CD4-positive, alpha-beta T cell (primary cell): ENCODE results near the gene ACVR1B. TPM values are rescaled to one million over a fixed set of nuclear protein-coding genes. Genes with fewer than 3 reads are reported as not detected.

Experiments
- ATAC-seq: fragments of 200-7000 bp; cut with Tn5 transposase; one replicate; pipeline ENCODE4 v1.10.0; 2022; ENCODE audit warnings: mild to moderate bottlenecking; ENCODE audit not compliant: poor library complexity
- CTCF ChIA-PET: fragments of 350-600 bp; sonication (Branson Sonifier 250); formaldehyde crosslinking; loops from one replicate; lab custom pipeline; 2021; ENCODE audit warnings: antibody characterized with exemption, inconsistent platforms; lab: Charles Lee
- POLR2A ChIA-PET: fragments of 350-600 bp; sonication (Branson Sonifier 250); formaldehyde crosslinking; loops from one replicate; lab custom pipeline; 2021; ENCODE audit warnings: antibody characterized with exemption, inconsistent platforms; lab: Charles Lee
- DNase-seq, 14 experiments: peaks; one replicate each; pipeline ENCODE4 v3.0.0-alpha.2; 2013 to 2020; ENCODE audit warnings: mixed read lengths in 2 of 14
- H3K27ac ChIP-seq, 2 donors: one replicate each; pipeline versions ENCODE4 v1.5.1 to v1.7.0; 2013; ENCODE audit warnings: low read length in 2 of 2, low read depth in 1 of 2, mild to moderate bottlenecking in 1 of 2
- H3K27me3 ChIP-seq, 2 experiments: 1 replicate in 1 of 2; 2 replicates in 1 of 2; pipeline versions ENCODE4 v1.6.1 to v1.7.0; 2013; ENCODE audit warnings: low read length in 2 of 2, control low read depth in 1 of 2, mild to moderate bottlenecking in 1 of 2, moderate library complexity in 1 of 2; ENCODE audit not compliant: insufficient read depth in 2 of 2, control insufficient read depth in 1 of 2
- H3K36me3 ChIP-seq: one replicate; pipeline ENCODE4 v1.6.1; 2013; ENCODE audit warnings: low read length, control low read depth; ENCODE audit not compliant: insufficient read depth
- H3K4me1 ChIP-seq: one replicate; pipeline ENCODE4 v1.6.1; 2013; ENCODE audit warnings: low read length, control low read depth; ENCODE audit not compliant: insufficient read depth
- H3K4me3 ChIP-seq: one replicate; pipeline ENCODE4 v1.5.1; 2013; ENCODE audit warnings: mild to moderate bottlenecking, low read length, moderate library complexity
- H3K9me3 ChIP-seq, 2 experiments: 1 replicate in 1 of 2; 2 replicates in 1 of 2; pipeline versions ENCODE4 v1.6.1 to v1.7.0; 2013; ENCODE audit warnings: low read length in 2 of 2, mild to moderate bottlenecking in 2 of 2, control low read depth in 1 of 2, moderate library complexity in 1 of 2; ENCODE audit not compliant: control insufficient read depth in 1 of 2, insufficient read depth in 1 of 2
- H3K27ac Mint-ChIP-seq: one replicate; pipeline ENCODE4 v1.8.0; 2020; ENCODE audit warnings: mixed read lengths
- H3K27me3 Mint-ChIP-seq: one replicate; pipeline ENCODE4 v1.8.0; 2021; ENCODE audit warnings: mixed read lengths
- H3K36me3 Mint-ChIP-seq: one replicate; pipeline ENCODE4 v1.8.0; 2021; ENCODE audit warnings: low read depth, mixed read lengths
- H3K4me1 Mint-ChIP-seq: one replicate; pipeline ENCODE4 v1.8.0; 2021; ENCODE audit warnings: low read depth, mixed read lengths
- H3K4me3 Mint-ChIP-seq: one replicate; pipeline ENCODE4 v1.8.0; 2020; ENCODE audit warnings: mild to moderate bottlenecking, mixed read lengths
- H3K9me3 Mint-ChIP-seq: one replicate; pipeline ENCODE4 v1.8.0; 2020; ENCODE audit warnings: mixed read lengths
- intact Hi-C, 2 experiments: fragments of 100-400 bp; cut with DNase I in 1 of 2; cut with micrococcal nuclease in 1 of 2; formaldehyde crosslinking; loops; one replicate each; pipeline versions ENCODE4 v1.15.1 to v1.9.0; 2023 to 2025; cut with DNase I, micrococcal nuclease
- total RNA-seq, 174 experiments: library from RNA in 2 of 174; stranded (reverse) in 2 of 174; gene quantifications; one replicate each; pipeline ENCODE4 v1.2.3 and lab custom pipeline; 2021 to 2026
- TF ChIP-seq, protein P1 (sequence below): fragments of 200-600 bp; IDR thresholded peaks from one replicate; pipeline ENCODE4 v1.8.0; 2022; ENCODE audit warnings: antibody characterized with exemption, mild to moderate bottlenecking

ACVR1B gene
- total RNA-seq, 2 experiments from 2014 or later, result 14.2 to 14.5 TPM

GRCh38 chr12:52011602-52012214, 60.2 kb downstream of the ACVR1B start:
- intact Hi-C loops, result no loop called here
- Mint-ChIP-seq H3K4me3 (peak overlapping the region; percentile 25), H3K9me3 (no peaks in the 10 kb centered on the region), H3K36me3 (peaks cover 74% of the 10 kb centered on the region), H3K4me1 (peaks cover 11% of the 10 kb centered on the region), H3K27ac (no peak overlapping the region), H3K27me3 (no peaks in the 10 kb centered on the region)
- Histone ChIP-seq H3K27ac (no peak overlapping the region), H3K4me1 (peaks cover 22% of the 10 kb centered on the region), H3K36me3 (peaks cover 32% of the 10 kb centered on the region), H3K27me3 (no peaks in the 10 kb centered on the region), H3K9me3 (peaks cover 0 to 4% of the 10 kb centered on the region in 2 experiments), H3K4me3 (no peak overlapping the region)
- DNase-seq (no peak), ATAC-seq (no peak)
- TF ChIP-seq, protein P1, sequence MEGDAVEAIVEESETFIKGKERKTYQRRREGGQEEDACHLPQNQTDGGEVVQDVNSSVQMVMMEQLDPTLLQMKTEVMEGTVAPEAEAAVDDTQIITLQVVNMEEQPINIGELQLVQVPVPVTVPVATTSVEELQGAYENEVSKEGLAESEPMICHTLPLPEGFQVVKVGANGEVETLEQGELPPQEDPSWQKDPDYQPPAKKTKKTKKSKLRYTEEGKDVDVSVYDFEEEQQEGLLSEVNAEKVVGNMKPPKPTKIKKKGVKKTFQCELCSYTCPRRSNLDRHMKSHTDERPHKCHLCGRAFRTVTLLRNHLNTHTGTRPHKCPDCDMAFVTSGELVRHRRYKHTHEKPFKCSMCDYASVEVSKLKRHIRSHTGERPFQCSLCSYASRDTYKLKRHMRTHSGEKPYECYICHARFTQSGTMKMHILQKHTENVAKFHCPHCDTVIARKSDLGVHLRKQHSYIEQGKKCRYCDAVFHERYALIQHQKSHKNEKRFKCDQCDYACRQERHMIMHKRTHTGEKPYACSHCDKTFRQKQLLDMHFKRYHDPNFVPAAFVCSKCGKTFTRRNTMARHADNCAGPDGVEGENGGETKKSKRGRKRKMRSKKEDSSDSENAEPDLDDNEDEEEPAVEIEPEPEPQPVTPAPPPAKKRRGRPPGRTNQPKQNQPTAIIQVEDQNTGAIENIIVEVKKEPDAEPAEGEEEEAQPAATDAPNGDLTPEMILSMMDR, result no peak
- ChIA-PET POLR2A (no interaction called here), CTCF (interaction anchor here (0.9 to 10.8 kb wide), 2 partner anchors 8 to 10 kb away, joined by 3 to 184 read pairs; no protein-coding TSS in a partner anchor)

- intact Hi-C loops, result no loop called here
- Mint-ChIP-seq H3K4me1 (peaks cover under 1% of the 10 kb centered on the region), H3K27ac (peak overlapping the region; percentile 56), H3K9me3 (no peaks in the 10 kb centered on the region), H3K4me3 (peak overlapping the region; percentile 1), H3K27me3 (no peaks in the 10 kb centered on the region), H3K36me3 (peaks cover 68% of the 10 kb centered on the region)
- POLR2A ChIA-PET, result no interaction called here
- TF ChIP-seq, protein P1, result no peak
- CTCF ChIA-PET, result interaction anchor here (1.0 kb wide), 1 partner anchor 10 kb away, joined by 4 read pairs; no protein-coding TSS in a partner anchor
- DNase-seq (no peak), ATAC-seq (peak; percentile 6)
- peaks cover 4% of the 10 kb centered on the region for H3K4me1 ChIP-seq
- peaks cover 32% of the 10 kb centered on the region for H3K36me3 ChIP-seq
- H3K27ac ChIP-seq, result no peak overlapping the region
- no peaks in the 10 kb centered on the region for H3K27me3 ChIP-seq
- H3K9me3 ChIP-seq, result peaks cover 0 to 4% of the 10 kb centered on the region in 2 experiments
- no peak overlapping the region for H3K4me3 ChIP-seq
These were observed 62.3 kb downstream of the ACVR1B start for GRCh38 chr12:52013626-52014310.

DNA sequence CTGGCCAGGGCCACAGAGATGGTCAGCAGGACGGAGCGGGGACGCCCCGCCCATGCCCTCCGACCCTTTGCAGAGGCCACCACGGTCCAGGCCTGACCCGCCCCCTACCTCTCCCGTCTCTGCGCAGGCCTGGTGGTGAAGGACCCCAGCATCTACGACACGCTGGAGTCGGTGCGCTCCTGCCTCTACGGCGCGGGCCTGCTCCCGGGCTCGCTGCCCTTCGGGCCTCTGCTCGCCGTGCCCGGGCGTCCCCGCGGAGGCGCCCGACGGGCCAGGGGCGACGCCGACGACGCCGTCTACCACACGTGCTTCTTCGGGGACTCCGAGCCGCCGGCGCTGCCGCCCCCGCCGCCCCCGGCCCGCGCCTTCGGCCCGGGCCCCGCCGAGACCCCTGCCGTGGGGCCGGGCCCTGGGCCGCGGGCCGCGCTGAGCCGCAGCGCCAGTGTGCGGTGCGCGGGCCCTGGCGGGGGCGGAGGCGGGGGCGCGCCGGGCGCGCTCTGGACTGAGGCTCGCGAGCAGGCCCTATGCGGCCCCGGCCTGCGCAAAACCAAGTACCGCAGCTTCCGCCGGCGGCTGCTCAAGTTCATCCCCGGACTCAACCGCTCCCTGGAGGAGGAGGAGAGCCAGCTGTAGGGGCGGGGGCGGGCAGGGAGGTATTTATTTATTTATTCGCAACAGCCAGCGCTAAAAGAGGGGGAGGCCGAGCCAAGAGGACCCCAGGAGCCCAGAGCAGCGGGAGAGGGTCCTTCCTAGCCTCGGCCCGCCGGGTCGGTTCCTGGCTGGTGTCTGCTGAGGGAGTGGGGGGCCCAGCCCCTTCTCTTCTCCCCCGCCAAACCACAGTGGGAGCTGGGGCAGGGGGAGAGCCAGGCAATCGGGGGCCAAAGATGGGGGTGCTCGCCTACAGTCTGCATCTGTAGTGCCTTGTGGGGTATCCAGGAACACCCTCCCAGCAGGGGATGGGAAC, 63.4 kb downstream of the ACVR1B start:
- Mint-ChIP-seq H3K36me3 (peaks cover 57% of the 10 kb centered on the region), H3K4me1 (peaks cover under 1% of the 10 kb centered on the region), H3K9me3 (no peaks in the 10 kb centered on the region), H3K27ac (peak overlapping the region; percentile 56), H3K4me3 (no peak overlapping the region), H3K27me3 (no peaks in the 10 kb centered on the region)
- POLR2A ChIA-PET, result no interaction called here
- no peaks in the 10 kb centered on the region for H3K4me1 ChIP-seq
- H3K4me3 ChIP-seq, result no peak overlapping the region
- intact Hi-C loops, result no loop called here
- ATAC-seq (no peak), DNase-seq (peak in 1 of 14 experiments; percentile 30)
- CTCF ChIA-PET, result no interaction called here
- H3K27ac ChIP-seq, result no peak overlapping the region
- H3K36me3 ChIP-seq, result peaks cover 32% of the 10 kb centered on the region
- H3K27me3 ChIP-seq, result no peaks in the 10 kb centered on the region
- H3K9me3 ChIP-seq, result peaks cover 0 to 4% of the 10 kb centered on the region in 2 experiments
- TF ChIP-seq, protein P1, result no peak
